PFSK-1 (cell line): ENCODE measurements around the gene POP7.

Experiments
- FOXP2 ChIP-seq: optimal IDR thresholded peaks from 2 replicates; pipeline ENCODE3; 2011; ENCODE audit warnings: borderline replicate concordance, control low read depth, inconsistent platforms; ENCODE audit not compliant: insufficient read depth; ENCODE audit errors: extremely low read length, extremely low read depth
- POLR2AphosphoS5 ChIP-seq: IDR thresholded peaks from 2 replicates; pipeline ENCODE4 v1.6.1; 2012; ENCODE audit warnings: low read depth, mild to moderate bottlenecking, control low read depth, low read length, moderate library complexity
- REST ChIP-seq, 2 experiments: IDR thresholded peaks; 2 replicates each; pipeline versions ENCODE4 v1.6.1 to v1.8.0; 2011 to 2012; ENCODE audit warnings: low read depth in 2 of 2, low read length in 2 of 2, control low read depth in 1 of 2, inconsistent platforms in 1 of 2, mild to moderate bottlenecking in 1 of 2, moderate library complexity in 1 of 2; ENCODE audit not compliant: insufficient read depth in 1 of 2
- SIN3A ChIP-seq: IDR thresholded peaks from 2 replicates; pipeline ENCODE4 v1.6.1; 2012; ENCODE audit warnings: mild to moderate bottlenecking, low read length, moderate library complexity, borderline replicate concordance; ENCODE audit not compliant: insufficient read depth
- TAF1 ChIP-seq: IDR thresholded peaks from 2 replicates; pipeline ENCODE4 v1.6.1; 2012; ENCODE audit warnings: low read length, control low read depth, borderline replicate concordance; ENCODE audit not compliant: insufficient read depth

GRCh38 chr7:100696123-100696521, 9.8 kb upstream of the POP7 start:
- TF ChIP-seq TAF1 (no peak), SIN3A (no peak), REST (IDR thresholded peaks at IDR 0.05; ENCODE audit: insufficient read depth in 1 of 2, low read depth in 2 of 2, low read length in 2 of 2) (no peak), POLR2AphosphoS5 (no peak), FOXP2 (no peak)
